ENCODE data around the gene MARVELD1. TPM values are rescaled to one million over a fixed set of nuclear protein-coding genes. Genes with fewer than 3 reads are reported as not detected.

MARVELD1 gene
- total and polyA plus RNA-seq, 2 of the 8 experiments (the other 6 are each of a cell fraction or from before 2014, with no cell fraction given) = 28.1 to 37.3 TPM

GRCh38 chr10:97673736-97674525, 39.6 kb upstream of the MARVELD1 start (continued):
- TF ChIP-seq RAD21 (IDR thresholded peaks at IDR 0.05 in 1 of 2, conservative IDR thresholded peaks at IDR 0.05 in 1 of 2; ENCODE audit: low read depth in 2 of 2, low read length in 2 of 2) (no peak), CHD1 (IDR thresholded peaks at IDR 0.05; ENCODE audit: low read depth, low read length) (no peak), GABPA (IDR thresholded peaks at IDR 0.05; ENCODE audit: borderline replicate concordance, insufficient read depth, low read length) (no peak), CBX8 (IDR thresholded peaks at IDR 0.05; ENCODE audit: borderline replicate concordance, low read depth, low read length) (no peak), SP1 (IDR thresholded peaks at IDR 0.05; ENCODE audit: low read depth, low read length) (no peak), CHD7 (IDR thresholded peaks at IDR 0.05; ENCODE audit: insufficient replicate concordance, low read length) (no peak), FOSL1 (IDR thresholded peaks at IDR 0.05; ENCODE audit: insufficient read depth, low read depth, low read length) (no peak)
